Measurements from ENCODE around the gene CCL28. TPM values are rescaled to one million over a fixed set of nuclear protein-coding genes. Genes with fewer than 3 reads are reported as not detected.
"Not testable (repeated sequence)": the region's sequence is repeated elsewhere in the genome, so short reads cannot be mapped to it uniquely, and the experiment has no call there.

CCL28 gene
- total RNA-seq, 1 donor from 2014 or later, result 1.6 TPM

DNA sequence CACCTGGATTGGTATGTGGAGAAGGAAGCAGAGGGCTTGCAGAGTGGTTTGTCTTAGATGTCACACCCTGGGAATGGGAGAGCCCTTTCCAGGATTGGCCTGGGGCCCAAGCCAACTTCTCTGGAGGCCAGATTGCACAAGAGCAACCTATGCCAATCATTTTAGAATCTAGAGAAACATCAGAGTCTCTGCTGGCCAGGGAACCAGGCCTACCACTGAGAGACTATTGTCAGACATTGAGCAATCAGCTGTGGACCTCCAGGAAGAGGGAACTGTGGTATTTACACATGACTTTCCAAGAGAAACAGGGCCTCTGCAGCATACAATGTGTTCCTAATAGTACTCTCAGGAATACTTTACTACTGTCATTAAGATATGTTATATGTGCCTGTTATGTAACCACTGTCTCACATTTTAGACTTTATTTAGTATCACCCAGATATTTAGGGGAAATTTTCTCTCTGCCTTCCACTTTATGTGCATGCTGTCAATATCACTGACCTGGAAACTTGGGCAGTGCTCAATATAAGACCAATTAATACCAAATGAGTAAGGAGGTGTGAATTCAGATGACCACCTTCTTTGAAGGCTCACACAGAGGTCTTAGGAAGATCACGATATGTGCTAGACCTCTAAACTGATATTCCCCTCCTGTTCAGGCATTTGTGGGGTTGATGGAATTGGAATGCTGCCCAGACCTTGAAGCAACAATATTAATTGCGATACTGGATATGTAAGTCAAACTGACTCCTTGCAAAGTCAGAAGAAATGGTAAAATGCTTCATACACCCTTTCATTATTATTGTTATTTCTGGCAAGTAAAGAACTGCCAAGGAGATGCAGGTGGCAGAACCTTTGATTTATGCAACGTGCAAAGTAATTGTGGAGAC is 20.5 kb upstream of the CCL28 start:
- Histone ChIP-seq H3K27me3 (ENCODE audit: control insufficient read depth, insufficient read depth, low read length) (no peaks in the 10 kb centered on the region), H3K36me3 (ENCODE audit: control insufficient read depth, insufficient read depth, low read length) (no peaks in the 10 kb centered on the region), H3K4me3 (ENCODE audit: low read depth, low read length) (no peak overlapping the region)
- FAIRE-seq (peak; percentile 40), DNase-seq (ENCODE audit: low read depth) (peak; percentile 89)
- TF ChIP-seq, protein P1, sequence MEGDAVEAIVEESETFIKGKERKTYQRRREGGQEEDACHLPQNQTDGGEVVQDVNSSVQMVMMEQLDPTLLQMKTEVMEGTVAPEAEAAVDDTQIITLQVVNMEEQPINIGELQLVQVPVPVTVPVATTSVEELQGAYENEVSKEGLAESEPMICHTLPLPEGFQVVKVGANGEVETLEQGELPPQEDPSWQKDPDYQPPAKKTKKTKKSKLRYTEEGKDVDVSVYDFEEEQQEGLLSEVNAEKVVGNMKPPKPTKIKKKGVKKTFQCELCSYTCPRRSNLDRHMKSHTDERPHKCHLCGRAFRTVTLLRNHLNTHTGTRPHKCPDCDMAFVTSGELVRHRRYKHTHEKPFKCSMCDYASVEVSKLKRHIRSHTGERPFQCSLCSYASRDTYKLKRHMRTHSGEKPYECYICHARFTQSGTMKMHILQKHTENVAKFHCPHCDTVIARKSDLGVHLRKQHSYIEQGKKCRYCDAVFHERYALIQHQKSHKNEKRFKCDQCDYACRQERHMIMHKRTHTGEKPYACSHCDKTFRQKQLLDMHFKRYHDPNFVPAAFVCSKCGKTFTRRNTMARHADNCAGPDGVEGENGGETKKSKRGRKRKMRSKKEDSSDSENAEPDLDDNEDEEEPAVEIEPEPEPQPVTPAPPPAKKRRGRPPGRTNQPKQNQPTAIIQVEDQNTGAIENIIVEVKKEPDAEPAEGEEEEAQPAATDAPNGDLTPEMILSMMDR (IDR thresholded peaks at IDR 0.05; ENCODE audit: insufficient read depth, low read length, severe bottlenecking), result no peak

- FAIRE-seq, result no peak
- peak; percentile 77 for DNase-seq (ENCODE audit: low read depth)
- no peaks in the 10 kb centered on the region for H3K36me3 ChIP-seq (ENCODE audit: control insufficient read depth, insufficient read depth, low read length)
Measured at GRCh38 chr5:43429706-43430105, 17.5 kb upstream of the CCL28 start.

GRCh38 chr5:43429016-43429415 is 16.8 kb upstream of the CCL28 start:
- H3K36me3 ChIP-seq (ENCODE audit: control insufficient read depth, insufficient read depth, low read length), result no peaks in the 10 kb centered on the region
- TF ChIP-seq, protein P1 (IDR thresholded peaks at IDR 0.05; ENCODE audit: insufficient read depth, low read length, severe bottlenecking), result no peak
- FAIRE-seq (no peak), DNase-seq (ENCODE audit: low read depth) (no peak)
- no peaks in the 10 kb centered on the region for H3K27me3 ChIP-seq (ENCODE audit: control insufficient read depth, insufficient read depth, low read length)
- no peak overlapping the region for H3K4me3 ChIP-seq (ENCODE audit: low read depth, low read length)

More at GRCh38 chr5:43429706-43430105, 17.5 kb upstream of the CCL28 start:
- no peak overlapping the region for H3K4me3 ChIP-seq (ENCODE audit: low read depth, low read length)
- TF ChIP-seq, protein P1 (IDR thresholded peaks at IDR 0.05; ENCODE audit: insufficient read depth, low read length, severe bottlenecking), result no peak
- no peaks in the 10 kb centered on the region for H3K27me3 ChIP-seq (ENCODE audit: control insufficient read depth, insufficient read depth, low read length)

- no peaks in the 10 kb centered on the region for H3K36me3 ChIP-seq (ENCODE audit: control insufficient read depth, insufficient read depth, low read length)
- no peak overlapping the region for H3K4me3 ChIP-seq (ENCODE audit: low read depth, low read length)
- DNase-seq (ENCODE audit: low read depth) (peak; percentile 72), FAIRE-seq (no peak)
- TF ChIP-seq, protein P1 (IDR thresholded peaks at IDR 0.05; ENCODE audit: insufficient read depth, low read length, severe bottlenecking), result no peak
- no peaks in the 10 kb centered on the region for H3K27me3 ChIP-seq (ENCODE audit: control insufficient read depth, insufficient read depth, low read length)
Measured at GRCh38 chr5:43427306-43427705, 15.1 kb upstream of the CCL28 start.

GRCh38 chr5:43425983-43426382 is 13.8 kb upstream of the CCL28 start:
- no peak for FAIRE-seq
- no peaks in the 10 kb centered on the region for H3K36me3 ChIP-seq (ENCODE audit: control insufficient read depth, insufficient read depth, low read length)
- no peak overlapping the region for H3K4me3 ChIP-seq (ENCODE audit: low read depth, low read length)
- TF ChIP-seq, protein P1 (IDR thresholded peaks at IDR 0.05; ENCODE audit: insufficient read depth, low read length, severe bottlenecking), result no peak
- peak; percentile 88 for DNase-seq (ENCODE audit: low read depth)
- no peaks in the 10 kb centered on the region for H3K27me3 ChIP-seq (ENCODE audit: control insufficient read depth, insufficient read depth, low read length)

DNA sequence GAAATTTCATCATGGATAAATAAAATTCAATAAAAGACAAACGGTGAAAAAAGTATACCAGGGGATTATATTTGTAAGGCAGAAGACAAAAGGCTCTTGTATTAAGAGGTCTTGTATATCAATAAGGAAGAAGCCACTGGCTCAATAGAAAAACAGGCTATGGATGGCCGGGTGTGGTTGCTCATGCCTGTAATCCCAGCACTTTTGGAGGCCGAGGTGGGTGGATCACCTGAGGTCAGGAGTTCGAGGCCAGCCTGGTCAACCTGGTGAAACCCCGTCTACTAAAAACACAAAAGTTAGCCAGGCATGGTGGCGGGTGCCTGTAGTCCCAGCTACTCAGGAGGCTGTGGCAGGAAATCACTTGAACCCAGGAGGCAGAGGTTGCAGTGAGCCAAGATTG is 10.9 kb upstream of the CCL28 start:
- not testable (repeated sequence) for DNase-seq (ENCODE audit: low read depth); H3K36me3 ChIP-seq (ENCODE audit: control insufficient read depth, insufficient read depth, low read length); FAIRE-seq; H3K4me3 ChIP-seq (ENCODE audit: low read depth, low read length); H3K27me3 ChIP-seq (ENCODE audit: control insufficient read depth, insufficient read depth, low read length)
